DOHH2 (cell line): ENCODE measurements around the gene NINJ1.

ENCODE experiments used
- H3F3A ChIP-seq: fragments of 200-600 bp; sonication (generic), shearing (Covaris generic); 2 replicates; pipeline ENCODE4 v1.6.0; 2016; ENCODE audit warnings: antibody characterized with exemption, mild to moderate bottlenecking; ENCODE audit not compliant: control insufficient read depth, insufficient read depth
- H3K27ac ChIP-seq: fragments of 200-600 bp; sonication (generic); 2 replicates; pipeline ENCODE4 v1.5.1; 2014; ENCODE audit warnings: low read depth, mild to moderate bottlenecking, low read length, moderate library complexity
- H3K27me3 ChIP-seq: fragments of 200-600 bp; sonication (generic); 2 replicates; pipeline ENCODE4 v1.6.1; 2014; ENCODE audit warnings: mild to moderate bottlenecking, low read length, mixed read lengths; ENCODE audit not compliant: control insufficient read depth
- H3K36me3 ChIP-seq: fragments of 200-600 bp; sonication (generic); 2 replicates; pipeline ENCODE4 v1.6.1; 2014; ENCODE audit warnings: mild to moderate bottlenecking, low read length, moderate library complexity, mixed read lengths; ENCODE audit not compliant: control insufficient read depth
- H3K4me1 ChIP-seq: fragments of 200-600 bp; sonication (generic); 2 replicates; pipeline ENCODE4 v1.6.1; 2014; ENCODE audit warnings: mild to moderate bottlenecking, low read length, mixed read lengths; ENCODE audit not compliant: control insufficient read depth
- H3K4me2 ChIP-seq: fragments of 200-600 bp; sonication (generic); 2 replicates; pipeline ENCODE4 v1.6.0; 2014; ENCODE audit warnings: mild to moderate bottlenecking, low read length, moderate library complexity
- H3K4me3 ChIP-seq: fragments of 200-600 bp; sonication (generic); 2 replicates; pipeline ENCODE4 v1.5.1; 2014; ENCODE audit warnings: mild to moderate bottlenecking, low read length, mixed read lengths
- H3K79me2 ChIP-seq: fragments of 200-600 bp; sonication (generic); 2 replicates; pipeline ENCODE4 v1.6.1; 2014; ENCODE audit warnings: mild to moderate bottlenecking, low read length, mixed read lengths; ENCODE audit not compliant: control insufficient read depth
- H3K9me2 ChIP-seq: fragments of 200-600 bp; sonication (generic); replicated peaks from 2 replicates; pipeline ENCODE4 v1.6.1; 2014; ENCODE audit warnings: mild to moderate bottlenecking, low read length, mixed read lengths; ENCODE audit not compliant: control insufficient read depth
- H3K9me3 ChIP-seq: fragments of 200-600 bp; sonication (generic); 2 replicates; pipeline ENCODE4 v1.6.1; 2014; ENCODE audit warnings: antibody characterized with exemption, low read length, mixed read lengths; ENCODE audit not compliant: control insufficient read depth, insufficient read depth
- H4K20me1 ChIP-seq: fragments of 200-600 bp; sonication (generic); 2 replicates; pipeline ENCODE4 v1.6.0; 2014; ENCODE audit warnings: low read depth, mild to moderate bottlenecking, antibody characterized with exemption, low read length, moderate library complexity; ENCODE audit not compliant: control insufficient read depth, insufficient read depth
- CTCF ChIP-seq: fragments of 200-600 bp; sonication (generic); IDR thresholded peaks from one replicate; pipeline ENCODE4 v1.5.1; 2014; ENCODE audit warnings: antibody characterized with exemption, mild to moderate bottlenecking, low read depth, low read length; ENCODE audit not compliant: poor library complexity, severe bottlenecking
- EZH2phosphoT487 ChIP-seq: fragments of 200-600 bp; sonication (generic); IDR thresholded peaks from 2 replicates; pipeline ENCODE4 v1.6.1; 2017; ENCODE audit warnings: borderline replicate concordance, mild to moderate bottlenecking, antibody characterized with exemption, low read length, moderate library complexity, mixed read lengths

NINJ1 gene

GRCh38 chr9:93159601-93160471 lies 25.8 kb upstream of the NINJ1 start:
- H3K4me3 ChIP-seq = 0 out of 2 replicates have a peak overlapping the region, but pooled peaks have one; percentile 14
- no peaks in the 10 kb centered on the region for H3K36me3 ChIP-seq
- H3K4me1 ChIP-seq = peaks cover 38% of the 10 kb centered on the region
- H3K27me3 ChIP-seq = no peaks in the 10 kb centered on the region
- no peaks in the 10 kb centered on the region for H3K9me2 ChIP-seq
- peak overlapping the region; percentile 45 for H3K4me2 ChIP-seq
- no peaks in the 10 kb centered on the region for H3K79me2 ChIP-seq
- H3K9me3 ChIP-seq = no peaks in the 10 kb centered on the region
- H3K27ac ChIP-seq = no peak overlapping the region
- H3F3A ChIP-seq = no peaks in the 10 kb centered on the region
- no peak for TF ChIP-seq EZH2phosphoT487
- peak; percentile 99 for TF ChIP-seq CTCF
- H4K20me1 ChIP-seq = no peaks in the 10 kb centered on the region

GRCh38 chr9:93156475-93157008 lies 22.5 kb upstream of the NINJ1 start:
- no peak overlapping the region for H3K4me2 ChIP-seq
- peaks cover 48% of the 10 kb centered on the region for H3K4me1 ChIP-seq
- no peaks in the 10 kb centered on the region for H3K27me3 ChIP-seq
- H3K36me3 ChIP-seq = no peaks in the 10 kb centered on the region
- H4K20me1 ChIP-seq = no peaks in the 10 kb centered on the region
- no peaks in the 10 kb centered on the region for H3K79me2 ChIP-seq
- no peak overlapping the region for H3K4me3 ChIP-seq
- H3K27ac ChIP-seq = no peak overlapping the region
- no peaks in the 10 kb centered on the region for H3K9me2 ChIP-seq
- TF ChIP-seq CTCF (no peak), EZH2phosphoT487 (no peak)
- no peaks in the 10 kb centered on the region for H3F3A ChIP-seq
- no peaks in the 10 kb centered on the region for H3K9me3 ChIP-seq

- Histone ChIP-seq H3K9me2 (no peaks in the 10 kb centered on the region), H3K4me3 (no peak overlapping the region), H3K79me2 (no peaks in the 10 kb centered on the region), H3K4me2 (no peak overlapping the region), H3K9me3 (no peaks in the 10 kb centered on the region), H3K4me1 (peaks cover 48% of the 10 kb centered on the region), H3K27me3 (no peaks in the 10 kb centered on the region), H4K20me1 (no peaks in the 10 kb centered on the region), H3K27ac (no peak overlapping the region), H3F3A (no peaks in the 10 kb centered on the region), H3K36me3 (no peaks in the 10 kb centered on the region)
- TF ChIP-seq CTCF (no peak), EZH2phosphoT487 (no peak)
Measured at GRCh38 chr9:93155716-93156474, 21.8 kb upstream of the NINJ1 start.
